GM18502 (cell line): ENCODE results near the gene SOAT1.
"Not testable (repeated sequence)": the region's sequence is repeated elsewhere in the genome, so short reads cannot be mapped to it uniquely, and the experiment has no call there.

Source experiments
- ATAC-seq: cut with Tn5 transposase; IDR thresholded peaks from one replicate; pipeline ENCODE4 v1.9.1; 2021; ENCODE audit warnings: mild to moderate bottlenecking; ENCODE audit not compliant: unreplicated experiment, poor library complexity

SOAT1 gene

DNA sequence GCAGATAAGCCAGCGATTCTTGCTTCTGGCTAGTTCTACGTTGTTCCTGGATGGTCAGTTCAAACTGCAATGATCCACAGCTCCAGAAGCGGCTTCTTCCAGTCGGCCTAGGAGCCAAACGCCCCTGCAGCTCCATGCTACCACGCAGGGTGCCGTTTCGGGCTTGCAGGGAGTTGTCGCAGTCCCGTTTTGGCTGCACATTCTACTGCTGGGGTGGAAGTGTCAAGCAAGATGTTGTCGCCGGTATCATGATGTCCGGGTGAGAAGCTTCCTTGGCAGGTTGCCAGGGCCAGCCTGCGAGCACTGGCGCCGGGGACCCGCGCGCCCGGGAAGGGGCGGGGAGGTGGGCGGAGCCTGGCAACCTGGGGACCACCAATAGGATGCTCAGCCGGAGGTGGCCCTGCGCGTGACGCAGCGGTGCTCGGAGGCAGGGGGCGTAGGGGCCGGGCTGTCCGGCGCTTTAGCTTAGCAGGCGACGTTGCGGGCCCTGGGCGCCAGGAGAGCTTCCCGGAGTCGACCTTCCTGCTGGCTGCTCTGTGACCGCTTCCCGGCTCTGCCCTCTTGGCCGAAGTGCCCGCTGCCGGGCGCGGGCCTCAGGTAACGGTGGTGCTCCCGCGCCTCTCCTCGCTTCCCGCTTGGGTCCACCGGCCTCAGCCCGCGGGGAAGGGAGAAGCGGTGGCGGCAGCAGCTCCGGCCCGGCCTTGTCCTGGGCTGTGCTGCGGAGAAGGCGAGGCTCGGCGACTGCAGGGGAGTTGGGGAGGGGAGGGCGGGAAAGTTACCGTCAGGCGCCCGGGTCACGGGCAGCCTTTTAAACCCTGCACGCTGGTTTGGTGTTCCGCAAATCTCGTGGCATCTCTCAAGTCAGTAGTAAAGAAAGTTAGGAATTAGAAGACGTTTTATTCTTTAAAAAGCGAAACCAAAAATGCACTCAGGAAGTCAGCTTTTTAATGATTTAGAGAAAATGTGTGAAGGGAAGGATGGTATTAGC lies at the start of gene SOAT1:
SOAT1 (plus strand) TSS at position 458 of the 988 bp plus-strand sequence. CDS start 8,888 bp downstream, outside the sequence.
- peak; percentile 95 for ATAC-seq

DNA sequence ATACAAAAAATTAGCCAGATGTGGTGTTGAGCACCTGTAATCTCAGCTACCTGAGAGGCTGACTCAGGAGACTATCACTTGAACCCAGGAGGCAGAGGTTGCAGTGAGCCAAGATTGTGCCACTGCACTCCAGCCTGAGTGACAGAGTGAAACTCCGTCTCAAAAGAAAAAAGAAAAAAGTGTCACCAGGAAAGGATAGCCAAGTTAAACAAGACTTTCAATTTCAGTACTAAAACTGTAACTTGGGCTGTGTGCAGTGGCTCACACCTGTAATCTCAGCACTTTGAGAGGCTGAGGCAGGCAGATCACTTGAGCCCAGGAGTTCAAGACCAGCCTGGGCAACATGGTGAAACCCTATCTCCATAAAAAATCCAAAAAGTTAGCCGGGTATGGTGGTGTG lies 48.2 kb upstream of the SOAT1 start:
- not testable (repeated sequence) for ATAC-seq

GRCh38 chr1:179247923-179248322 lies 45.7 kb upstream of the SOAT1 start:
- ATAC-seq: no peak

GRCh38 chr1:179251675-179252074 lies 41.9 kb upstream of the SOAT1 start:
- ATAC-seq: no peak

- no peak for ATAC-seq
These were observed 41.0 kb upstream of the SOAT1 start for GRCh38 chr1:179252606-179253005.

DNA sequence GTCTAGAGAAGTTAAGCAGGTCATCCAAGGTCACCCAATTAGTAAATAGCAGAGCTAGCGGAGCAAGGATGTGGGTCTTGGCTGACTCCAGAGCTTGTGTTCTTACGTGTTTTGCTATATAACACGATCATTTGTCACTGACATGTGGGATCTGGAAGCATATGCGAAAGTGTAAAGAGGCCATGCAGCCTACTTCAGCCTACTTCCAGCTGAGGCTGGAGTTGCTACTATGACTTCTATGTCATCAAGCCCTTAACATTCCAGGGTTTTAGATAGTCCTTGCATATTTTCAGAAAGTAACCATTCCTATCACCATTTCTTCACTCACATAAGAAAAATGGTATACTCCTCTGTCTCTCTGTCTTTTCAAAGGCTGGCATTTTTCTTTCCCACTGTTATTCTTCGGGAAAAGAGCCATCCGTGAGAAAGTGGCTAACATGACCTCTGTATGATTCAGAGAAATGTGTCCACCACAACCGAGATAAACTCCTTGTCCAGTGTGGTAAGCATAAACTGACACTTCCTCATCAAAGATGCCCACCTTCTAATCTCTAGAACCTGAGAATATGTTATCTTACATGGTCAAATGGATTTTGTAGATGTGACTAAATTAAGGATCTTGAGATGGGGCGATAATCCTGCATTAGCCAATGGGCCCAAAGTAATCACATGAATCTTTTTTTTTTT lies 40.2 kb upstream of the SOAT1 start:
- ATAC-seq: no peak

GRCh38 chr1:179262183-179262582 lies 31.4 kb upstream of the SOAT1 start:
- no peak for ATAC-seq

- no peak for ATAC-seq
These were observed 30.5 kb upstream of the SOAT1 start for GRCh38 chr1:179263121-179263520.

- ATAC-seq: no peak
These were observed 29.1 kb upstream of the SOAT1 start for GRCh38 chr1:179264507-179264906.

DNA sequence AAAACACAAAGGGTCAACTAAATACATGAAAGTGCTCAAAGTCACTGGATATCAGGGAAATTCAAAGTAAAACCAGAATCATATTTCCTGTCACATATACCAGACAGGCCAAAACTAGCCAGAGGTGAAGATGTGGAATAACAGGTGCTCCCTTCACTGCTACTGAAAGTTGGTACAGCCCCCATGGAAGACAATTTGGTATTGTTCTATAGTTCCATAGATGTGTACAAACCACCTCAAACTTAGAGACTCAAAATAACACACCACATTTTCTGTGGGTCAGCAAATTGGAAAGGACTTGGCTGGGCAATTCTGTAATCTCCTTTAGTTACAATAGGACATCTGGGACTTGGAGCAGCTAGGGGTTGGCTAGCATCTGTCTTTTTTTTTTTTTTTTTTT lies 24.5 kb upstream of the SOAT1 start:
- ATAC-seq: no peak

- not testable (repeated sequence) for ATAC-seq
These were observed 19.2 kb upstream of the SOAT1 start for GRCh38 chr1:179274424-179274823.

GRCh38 chr1:179278920-179279319 lies 14.7 kb upstream of the SOAT1 start:
- no peak for ATAC-seq

DNA sequence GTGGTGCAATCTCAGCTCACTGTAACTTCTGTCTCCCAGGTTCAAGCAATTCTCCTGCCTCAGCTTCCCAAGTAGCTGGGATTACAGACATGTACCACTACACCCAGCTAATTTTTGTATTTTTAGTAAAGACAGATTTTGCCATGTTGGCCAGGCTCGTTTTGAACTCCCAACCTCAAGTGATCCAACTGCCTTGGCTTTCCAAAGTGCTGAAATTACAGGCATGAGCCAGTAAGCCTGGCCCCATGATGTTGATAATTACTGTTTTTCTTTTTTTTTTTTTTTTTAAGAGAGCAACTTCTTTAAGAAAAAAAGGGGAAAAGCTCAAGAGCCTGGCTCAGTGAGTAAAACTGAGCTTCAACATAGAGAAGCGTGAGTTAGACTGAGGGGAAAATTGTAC lies 9.6 kb upstream of the SOAT1 start:
- ATAC-seq: no peak

DNA sequence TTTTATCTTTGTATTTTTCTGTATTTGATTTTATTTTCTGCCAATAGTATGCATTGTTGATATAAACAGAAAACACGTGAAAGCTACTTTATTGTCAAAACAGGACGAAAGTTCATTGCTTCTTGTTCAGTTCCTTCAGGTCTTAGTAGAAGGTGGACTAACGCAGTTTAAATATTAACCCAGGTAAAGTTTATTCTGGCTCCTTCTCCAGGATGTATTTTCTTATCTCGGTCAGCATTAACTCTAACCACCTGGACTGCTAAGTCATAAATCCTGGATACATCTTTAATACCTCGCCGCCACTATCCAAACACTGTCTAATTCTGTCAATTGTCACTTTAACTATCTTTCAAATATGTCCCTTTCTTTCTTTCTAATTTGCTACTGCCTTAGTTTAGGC lies 5.7 kb upstream of the SOAT1 start:
- no peak for ATAC-seq

GRCh38 chr1:179288977-179289376 lies 4.6 kb upstream of the SOAT1 start:
- ATAC-seq: no peak

- no peak for ATAC-seq
These were observed 1.7 kb downstream of the SOAT1 start for GRCh38 chr1:179295164-179295755.

DNA sequence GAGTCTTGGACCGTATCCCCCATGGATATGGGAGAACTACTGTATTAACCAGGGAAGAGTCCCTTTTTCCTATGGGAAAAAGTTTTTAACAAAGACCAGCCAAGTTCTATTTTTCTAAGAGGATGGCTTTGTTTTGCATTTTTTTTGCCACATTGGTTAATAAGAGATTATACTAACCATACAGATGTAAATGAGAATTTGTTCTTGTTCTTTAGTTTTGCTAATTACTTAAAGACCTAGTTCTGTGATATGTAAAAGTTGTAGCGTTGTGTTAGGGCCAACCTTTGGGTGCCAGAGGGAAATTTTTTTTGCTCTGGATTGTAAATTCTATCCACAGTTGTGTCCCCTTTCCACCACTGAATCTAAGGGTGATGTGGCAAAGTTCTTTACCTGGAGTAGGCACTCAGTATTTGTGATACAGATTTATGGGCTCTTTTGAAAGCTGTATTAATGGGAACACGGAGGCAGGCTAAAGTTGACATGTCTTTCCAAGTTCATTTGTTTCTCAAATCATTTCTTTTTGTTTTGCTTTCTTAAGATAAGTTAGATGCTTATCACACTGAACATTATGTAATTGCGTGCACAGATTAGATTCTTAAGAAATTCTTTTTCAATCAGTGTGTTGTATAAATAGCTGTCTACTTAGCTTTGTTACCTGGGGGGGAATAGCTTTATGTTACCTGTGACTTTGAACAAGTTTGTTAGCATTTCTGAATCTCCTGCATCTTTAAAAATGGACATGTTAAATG lies 2.9 kb downstream of the SOAT1 start:
- ATAC-seq: no peak

DNA sequence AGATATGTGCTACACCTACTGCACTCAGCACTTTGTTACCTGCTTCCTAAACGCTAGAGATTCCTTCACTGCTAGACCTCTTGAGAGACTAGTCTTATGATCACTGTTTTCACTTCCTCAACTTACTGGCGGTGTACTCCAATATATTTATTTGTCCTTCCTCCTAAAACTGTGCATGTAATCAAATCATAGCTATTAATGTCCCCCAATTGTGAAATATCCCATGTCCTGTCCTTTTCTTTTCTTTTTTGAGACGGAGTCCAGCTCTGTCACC lies 3.4 kb downstream of the SOAT1 start:
- ATAC-seq: no peak

- ATAC-seq: peak; percentile 83
These were observed 5.4 kb downstream of the SOAT1 start for GRCh38 chr1:179298952-179299351.

DNA sequence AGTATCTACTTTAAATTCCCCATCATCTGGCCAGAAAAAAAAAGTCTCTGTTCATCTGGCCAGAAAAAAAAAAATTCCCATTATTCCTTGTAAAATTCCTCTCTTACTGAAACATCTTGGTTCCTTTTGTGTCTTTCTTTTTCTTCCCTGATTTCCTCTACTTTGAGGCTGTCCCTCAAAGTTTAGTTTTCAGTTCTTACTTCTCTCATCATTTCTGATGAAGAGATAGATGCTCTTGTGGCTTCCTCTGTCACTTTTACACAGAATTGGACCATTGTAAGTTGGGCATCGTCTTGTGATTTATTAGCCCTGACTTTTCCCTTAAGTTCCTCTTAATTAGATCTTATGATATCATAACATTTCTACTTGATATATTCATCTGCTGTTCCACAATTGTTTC lies 6.5 kb downstream of the SOAT1 start:
- no peak for ATAC-seq

GRCh38 chr1:179302070-179302469 lies 8.5 kb downstream of the SOAT1 start:
- no peak for ATAC-seq
